GM12801 (cell line): ENCODE data around the gene ZBTB46.

ENCODE experiments used
- TF ChIP-seq, protein P1 (sequence below): IDR thresholded peaks from one replicate; pipeline ENCODE4 v1.5.1; 2011; ENCODE audit warnings: control low read depth; ENCODE audit not compliant: insufficient read length; ENCODE audit errors: extremely low read depth

The ZBTB46 gene

DNA sequence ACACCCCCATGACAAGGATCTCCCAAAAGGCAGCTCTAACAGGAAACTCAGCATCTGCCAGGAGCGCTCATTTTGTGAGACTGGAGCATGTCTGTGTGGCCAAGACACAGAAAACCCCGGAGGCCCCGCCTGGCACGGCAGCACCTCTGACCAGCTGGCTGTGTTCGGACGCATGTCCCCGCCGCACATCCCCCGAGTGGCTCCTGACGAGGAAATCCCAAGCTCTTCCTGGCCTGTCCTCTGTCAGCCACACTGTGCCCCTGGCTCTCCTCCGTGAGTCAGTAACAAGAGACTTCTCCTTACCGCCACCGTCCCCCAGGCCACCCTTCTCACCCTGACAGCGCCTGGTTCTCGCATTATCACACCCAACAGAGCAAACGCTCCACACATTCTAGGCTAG, 77.1 kb downstream of the ZBTB46 start:
- TF ChIP-seq, protein P1, sequence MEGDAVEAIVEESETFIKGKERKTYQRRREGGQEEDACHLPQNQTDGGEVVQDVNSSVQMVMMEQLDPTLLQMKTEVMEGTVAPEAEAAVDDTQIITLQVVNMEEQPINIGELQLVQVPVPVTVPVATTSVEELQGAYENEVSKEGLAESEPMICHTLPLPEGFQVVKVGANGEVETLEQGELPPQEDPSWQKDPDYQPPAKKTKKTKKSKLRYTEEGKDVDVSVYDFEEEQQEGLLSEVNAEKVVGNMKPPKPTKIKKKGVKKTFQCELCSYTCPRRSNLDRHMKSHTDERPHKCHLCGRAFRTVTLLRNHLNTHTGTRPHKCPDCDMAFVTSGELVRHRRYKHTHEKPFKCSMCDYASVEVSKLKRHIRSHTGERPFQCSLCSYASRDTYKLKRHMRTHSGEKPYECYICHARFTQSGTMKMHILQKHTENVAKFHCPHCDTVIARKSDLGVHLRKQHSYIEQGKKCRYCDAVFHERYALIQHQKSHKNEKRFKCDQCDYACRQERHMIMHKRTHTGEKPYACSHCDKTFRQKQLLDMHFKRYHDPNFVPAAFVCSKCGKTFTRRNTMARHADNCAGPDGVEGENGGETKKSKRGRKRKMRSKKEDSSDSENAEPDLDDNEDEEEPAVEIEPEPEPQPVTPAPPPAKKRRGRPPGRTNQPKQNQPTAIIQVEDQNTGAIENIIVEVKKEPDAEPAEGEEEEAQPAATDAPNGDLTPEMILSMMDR = no peak

DNA sequence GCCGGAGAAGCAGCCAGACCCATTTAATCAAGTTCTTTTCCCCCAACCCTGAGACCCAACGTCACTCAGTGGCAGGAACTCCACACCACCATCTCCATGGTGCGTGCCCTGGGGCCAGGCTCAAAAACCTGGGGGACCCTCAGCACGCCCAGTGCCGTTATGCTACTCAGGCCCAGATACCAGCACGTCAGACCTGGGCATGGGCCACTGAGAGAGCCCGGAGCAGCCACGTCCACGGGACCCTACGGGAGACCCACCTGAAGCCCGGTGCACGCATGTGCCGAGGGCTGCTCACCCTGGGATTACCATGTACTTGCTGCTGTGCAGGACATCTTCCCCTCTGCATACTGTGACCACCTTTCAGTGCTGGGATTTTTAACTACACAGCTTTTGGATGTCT, 77.7 kb downstream of the ZBTB46 start:
- TF ChIP-seq, protein P1 = no peak

DNA sequence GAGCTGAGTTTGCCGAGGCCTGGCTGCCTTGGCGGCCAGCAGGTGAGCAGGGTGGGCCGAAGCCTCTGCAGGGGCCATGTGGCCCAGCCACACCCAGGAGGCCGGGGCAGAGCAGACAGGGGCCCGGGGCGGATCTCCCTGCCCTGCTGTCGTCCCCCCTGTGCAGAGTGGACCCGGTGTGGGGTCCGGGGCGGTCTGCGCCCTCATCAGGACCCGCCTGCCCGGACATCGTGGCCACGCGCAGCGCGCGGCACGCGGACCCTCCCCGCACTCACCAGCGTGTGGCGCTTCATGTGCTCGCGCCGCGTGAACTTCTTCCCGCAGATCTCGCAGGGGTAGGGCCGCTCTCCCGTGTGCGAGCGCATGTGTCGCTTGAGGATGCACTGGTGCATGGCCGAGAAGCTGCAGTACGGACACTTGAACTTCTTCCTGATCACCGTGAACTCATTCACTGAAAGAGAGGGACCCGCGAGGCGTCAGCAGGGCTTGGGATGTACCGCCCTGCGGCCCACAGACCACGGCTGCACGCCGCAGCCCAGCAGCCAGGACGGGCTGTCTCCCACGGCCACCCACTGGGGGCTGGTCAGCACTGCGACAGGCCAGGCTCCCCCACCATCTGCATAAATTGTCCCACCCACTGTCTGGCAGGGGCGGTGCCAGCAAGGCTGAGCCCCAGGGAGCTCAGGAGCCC, 78.5 kb downstream of the ZBTB46 start:
- TF ChIP-seq, protein P1 = no peak

DNA sequence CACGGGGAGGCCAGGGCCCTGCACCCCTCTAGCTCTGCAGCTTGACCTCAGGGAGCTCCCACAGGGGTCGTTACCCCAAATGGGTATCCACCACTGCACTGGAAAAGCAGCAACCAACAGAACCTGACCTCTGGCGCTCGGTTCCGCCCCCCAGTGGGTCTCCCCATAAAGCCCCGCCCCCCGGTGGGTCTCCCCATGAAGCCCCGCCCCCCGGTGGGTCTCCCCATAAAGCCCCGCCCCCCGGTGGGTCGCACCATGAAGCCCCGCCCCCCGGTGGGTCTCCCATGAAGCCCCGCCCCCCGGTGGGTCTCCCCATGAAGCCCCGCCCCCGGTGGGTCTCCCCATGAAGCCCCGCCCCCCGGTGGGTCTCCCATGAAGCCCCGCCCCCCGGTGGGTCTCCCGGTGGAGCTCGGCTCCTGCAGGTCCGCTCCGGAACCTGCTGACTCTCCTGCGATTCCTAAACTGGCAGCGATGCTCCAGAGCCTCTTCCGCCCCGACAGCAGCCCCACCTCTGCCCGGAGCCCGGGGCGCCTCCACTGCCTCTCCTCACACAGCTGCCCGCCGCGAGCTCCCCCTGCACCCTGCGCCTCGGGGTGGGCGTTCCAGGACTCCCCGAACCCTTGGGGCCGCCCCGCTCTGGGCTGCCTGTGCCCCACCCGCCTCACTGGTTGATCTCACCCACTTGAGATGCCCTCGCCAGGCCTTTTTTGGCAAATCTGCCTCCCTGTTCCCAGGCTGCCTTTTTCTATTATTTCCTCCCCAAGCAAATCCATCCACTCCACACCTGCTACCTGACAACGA, 79.4 kb downstream of the ZBTB46 start:
- TF ChIP-seq, protein P1 = no peak

DNA sequence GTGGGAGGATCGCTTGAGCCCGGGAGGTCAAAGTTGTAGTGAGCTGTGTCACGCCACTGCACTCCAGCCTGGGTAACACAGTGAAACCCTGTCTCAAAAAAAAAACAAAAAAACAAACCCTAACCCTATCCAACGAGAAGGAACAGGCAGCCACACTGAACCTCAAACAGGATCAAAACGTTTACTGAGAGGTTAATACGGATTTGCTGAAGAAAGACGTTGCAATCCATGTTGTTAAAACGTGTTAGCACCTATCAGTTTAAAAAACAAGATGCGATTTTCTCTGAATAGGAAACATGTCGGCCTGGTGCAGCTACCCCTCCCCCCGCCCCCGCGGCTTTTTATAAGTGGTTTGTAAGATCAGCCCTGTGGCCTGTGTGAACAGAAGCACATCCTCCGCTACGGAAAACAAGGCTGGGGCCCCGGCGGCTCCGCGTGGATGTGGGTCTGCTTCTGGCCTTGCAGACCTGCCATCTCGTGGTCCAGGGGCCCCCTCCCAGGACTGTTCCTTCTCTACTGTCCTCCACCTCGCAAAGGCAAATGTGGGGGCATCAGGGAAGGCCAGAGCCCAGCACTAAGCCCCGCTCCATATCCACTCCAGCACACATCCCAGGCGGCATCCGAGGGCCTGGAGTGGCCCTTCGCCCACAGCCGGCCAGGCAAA, 80.1 kb downstream of the ZBTB46 start:
- TF ChIP-seq, protein P1 = no peak

DNA sequence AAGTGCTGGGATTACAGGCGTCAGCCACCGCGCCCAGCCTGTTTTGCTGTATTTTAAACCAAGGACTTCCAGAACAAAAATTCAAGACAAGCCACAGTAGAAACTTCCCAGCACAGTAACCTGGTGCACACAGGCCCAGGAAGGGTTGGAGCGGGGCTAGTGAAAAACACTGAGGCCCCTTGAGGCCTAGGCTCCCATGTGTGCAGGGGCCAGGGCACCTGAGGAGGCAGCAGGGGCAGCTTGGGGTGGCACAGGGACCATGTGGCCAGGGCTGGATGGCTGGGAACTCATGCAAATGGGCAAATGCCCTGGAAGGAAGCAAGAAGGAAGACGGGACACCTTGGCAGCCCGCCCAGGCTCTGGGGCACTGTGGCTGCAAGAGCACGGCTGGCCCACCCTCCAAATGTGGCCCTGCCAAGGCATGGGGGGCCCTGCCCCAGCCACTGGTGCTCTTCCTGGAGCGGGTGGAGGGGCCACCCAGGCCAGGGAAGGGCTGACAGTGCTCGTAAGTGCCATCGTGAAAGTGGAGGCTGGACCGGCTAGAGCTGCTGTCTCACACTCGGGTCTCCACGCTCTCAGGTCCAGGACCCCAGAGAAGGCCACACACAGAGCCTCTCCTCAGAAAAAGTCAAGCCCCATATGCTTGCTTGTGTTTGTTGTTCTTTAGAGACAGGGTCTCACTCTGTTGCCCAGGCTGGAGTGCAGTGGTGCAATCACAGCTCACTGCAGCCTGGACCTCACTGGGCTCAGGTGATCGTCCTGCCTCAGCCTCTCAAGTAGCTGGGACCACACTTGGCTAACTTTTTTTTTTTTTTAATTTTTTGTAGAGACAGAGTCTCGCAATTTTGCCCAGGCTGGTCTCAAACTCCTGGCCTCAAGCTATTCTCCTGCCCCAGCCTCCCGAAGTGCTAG, 81.2 kb downstream of the ZBTB46 start:
- TF ChIP-seq, protein P1 = no peak
